ENCODE measurements around the gene HOXC10.

DNA sequence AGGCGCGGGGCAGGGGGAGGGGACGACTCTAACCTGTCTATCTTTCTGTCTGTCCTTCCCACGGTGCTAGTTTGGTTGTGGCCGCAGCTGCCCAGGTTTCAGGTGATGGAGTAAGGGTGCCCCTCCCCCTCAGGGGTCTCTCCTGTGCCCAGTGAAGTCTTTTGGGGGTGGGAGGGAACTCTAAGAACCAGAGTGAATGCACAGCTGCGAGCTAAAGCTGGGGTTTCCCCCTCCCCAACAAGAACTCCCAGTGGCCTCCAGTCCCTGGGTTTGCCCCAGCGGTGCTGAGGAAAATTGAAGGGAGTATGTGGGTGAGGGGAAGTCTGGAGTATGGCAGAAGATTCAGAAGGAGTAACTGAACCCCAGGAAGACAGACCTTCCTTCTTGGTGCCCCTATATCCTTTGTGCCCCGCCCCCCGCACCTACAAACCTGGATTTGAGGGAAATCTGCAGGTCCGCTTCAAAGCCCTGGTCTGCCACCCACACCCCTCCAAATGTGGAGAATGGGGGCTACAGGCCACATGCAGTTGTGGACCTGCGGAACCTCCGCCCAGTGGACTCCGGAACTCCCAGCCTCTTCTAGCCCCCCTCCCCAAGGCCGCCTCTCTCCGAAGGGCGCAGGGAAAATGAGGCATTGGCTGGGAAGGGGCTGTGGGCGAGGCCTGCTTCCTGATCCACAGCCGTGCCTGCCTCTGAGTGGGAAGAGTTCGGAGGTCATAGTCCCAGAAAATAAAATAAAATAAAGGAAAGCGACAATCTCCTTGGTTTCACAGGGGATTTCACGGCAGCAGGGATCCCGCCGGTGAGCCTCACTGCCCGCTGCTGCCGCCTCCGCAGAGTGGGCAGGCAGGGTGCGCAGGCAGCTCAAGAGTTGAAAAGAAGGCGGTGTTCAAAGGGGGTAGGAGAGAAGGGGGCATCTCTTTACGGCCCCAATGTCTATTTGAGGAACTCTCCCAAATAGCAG is 11.6 kb downstream of the HOXC10 start:
- TF ChIP-seq CTCF (IDR thresholded peaks at IDR 0.05) = no peak
- TF ChIP-seq EZH2 (IDR thresholded peaks at IDR 0.05; ENCODE audit: borderline replicate concordance, insufficient read depth, low read depth, low read length, poor library complexity, severe bottlenecking) = no peak
